CD1c-positive myeloid dendritic cell (primary cell): ENCODE results near the gene XPR1.
"Not testable (repeated sequence)": the region's sequence is repeated elsewhere in the genome, so short reads cannot be mapped to it uniquely, and the experiment has no call there.

ENCODE experiments used
- DNase-seq: peaks from one replicate; pipeline ENCODE4 v3.0.0-alpha.2; 2016; ENCODE audit errors: extremely low spot score

XPR1 gene

GRCh38 chr1:180785291-180785690, 153.5 kb downstream of the XPR1 start:
- DNase-seq = no peak

GRCh38 chr1:180785887-180786286, 154.1 kb downstream of the XPR1 start:
- DNase-seq = no peak

- DNase-seq = no peak
Observed at GRCh38 chr1:180786624-180787023, 154.8 kb downstream of the XPR1 start.

GRCh38 chr1:180787628-180788307, 155.9 kb downstream of the XPR1 start:
- DNase-seq = no peak

- DNase-seq = no peak
Observed at GRCh38 chr1:180789460-180789859, 157.6 kb downstream of the XPR1 start.

GRCh38 chr1:180791152-180791551, 159.3 kb downstream of the XPR1 start:
- DNase-seq = not testable (repeated sequence)

GRCh38 chr1:180791806-180792205, 160.0 kb downstream of the XPR1 start:
- DNase-seq = no peak

GRCh38 chr1:180793451-180793850, 161.6 kb downstream of the XPR1 start:
- peak; percentile 14 for DNase-seq

- no peak for DNase-seq
Observed at GRCh38 chr1:180796897-180797640, 165.2 kb downstream of the XPR1 start.

GRCh38 chr1:180800945-180801344, 169.1 kb downstream of the XPR1 start:
- DNase-seq = no peak

- no peak for DNase-seq
Observed at GRCh38 chr1:180802813-180803212, 171.0 kb downstream of the XPR1 start.

- DNase-seq = no peak
Observed at GRCh38 chr1:180805316-180805715, 173.5 kb downstream of the XPR1 start.

- DNase-seq = no peak
Observed at GRCh38 chr1:180811298-180811697, 179.5 kb downstream of the XPR1 start.

GRCh38 chr1:180811886-180812285, 180.1 kb downstream of the XPR1 start:
- DNase-seq = no peak

- no peak for DNase-seq
Observed at GRCh38 chr1:180814258-180814657, 182.4 kb downstream of the XPR1 start.

GRCh38 chr1:180815188-180815587, 183.4 kb downstream of the XPR1 start:
- no peak for DNase-seq

- DNase-seq = no peak
Observed at GRCh38 chr1:180816132-180816531, 184.3 kb downstream of the XPR1 start.

- DNase-seq = no peak
Observed at GRCh38 chr1:180821970-180822369, 190.1 kb downstream of the XPR1 start.

GRCh38 chr1:180831507-180831906, 199.7 kb downstream of the XPR1 start:
- DNase-seq = not testable (repeated sequence)

GRCh38 chr1:180833180-180833579, 201.4 kb downstream of the XPR1 start:
- not testable (repeated sequence) for DNase-seq

- DNase-seq = no peak
Observed at GRCh38 chr1:180836449-180836848, 204.6 kb downstream of the XPR1 start.

GRCh38 chr1:180837020-180837419, 205.2 kb downstream of the XPR1 start:
- no peak for DNase-seq

- no peak for DNase-seq
Observed at GRCh38 chr1:180838535-180838934, 206.7 kb downstream of the XPR1 start.
